OCI-LY1 (cell line): ENCODE data around the gene TYW1.
"Not testable (repeated sequence)": the region's sequence is repeated elsewhere in the genome, so short reads cannot be mapped to it uniquely, and the experiment has no call there.

Experiments
- CTCF ChIP-seq: fragments of 200-600 bp; sonication (generic), shearing (Covaris generic); IDR thresholded peaks from 2 replicates; pipeline ENCODE4 v1.5.1; 2017; ENCODE audit warnings: mild to moderate bottlenecking, antibody characterized with exemption, low read length, moderate library complexity, mixed read lengths
- EZH2 ChIP-seq: fragments of 200-600 bp; sonication (generic), shearing (Covaris generic); IDR thresholded peaks from 2 replicates; pipeline ENCODE4 v1.8.0; 2017; ENCODE audit warnings: borderline replicate concordance, mixed run types, mild to moderate bottlenecking, antibody characterized with exemption, low read length, moderate library complexity, mixed read lengths

DNA sequence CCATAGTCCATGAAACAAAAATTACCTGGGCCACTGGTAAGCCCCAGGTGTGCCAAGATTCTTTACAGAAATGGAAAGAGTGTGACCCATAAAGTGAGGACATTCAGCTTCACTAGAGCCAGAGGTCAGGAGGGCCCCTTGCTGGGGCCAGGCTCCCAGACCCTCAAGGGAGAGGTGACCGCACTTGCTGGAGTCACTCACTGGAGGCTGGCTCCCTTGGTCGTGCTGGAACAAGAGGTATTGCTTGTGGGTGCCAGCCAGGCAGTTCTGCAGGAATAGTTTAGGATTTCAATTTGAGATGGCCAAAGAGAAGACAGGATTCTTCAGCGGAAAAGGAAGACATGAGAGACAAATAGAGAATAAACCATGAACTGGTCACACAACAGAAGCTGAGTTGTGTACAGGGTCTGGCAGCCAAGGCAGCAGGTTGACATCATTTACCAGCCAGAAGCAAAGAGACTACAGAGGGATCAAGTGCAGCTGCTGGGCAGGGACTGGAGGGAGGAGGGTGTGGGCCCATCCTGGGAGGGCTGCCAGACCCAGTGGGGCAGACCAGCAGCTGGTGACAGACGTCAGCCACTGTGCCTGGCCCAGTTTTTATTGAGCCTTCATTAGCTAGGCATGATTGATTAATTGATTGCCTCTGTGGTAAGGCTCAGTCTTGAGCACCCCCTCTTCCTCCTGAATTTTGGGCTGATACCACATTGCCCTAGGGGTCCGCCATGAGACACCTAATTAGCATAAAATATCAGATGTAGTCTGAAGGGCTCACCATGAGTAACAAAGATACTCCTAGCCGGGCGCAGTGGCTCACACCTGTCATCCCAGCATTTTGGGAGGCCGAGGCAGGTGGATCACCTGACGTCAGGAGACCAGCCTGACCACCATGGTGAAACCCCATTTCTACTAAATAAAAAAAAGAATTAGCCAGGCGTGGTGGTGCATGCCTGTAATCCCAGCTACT, 40.1 kb downstream of the TYW1 start:
- TF ChIP-seq CTCF, EZH2: not testable (repeated sequence)
